AG09319 (cell line): ENCODE data around the gene UGT3A1.

Experiments used
- DNase-seq: peaks from one replicate; pipeline ENCODE4 v3.0.0-alpha.2; 2010; ENCODE audit warnings: low read depth; ENCODE audit errors: extremely low read depth
- TF ChIP-seq, protein P1 (sequence below): IDR thresholded peaks from 2 replicates; pipeline ENCODE4 v1.5.1; 2011; ENCODE audit warnings: low read depth, mild to moderate bottlenecking, inconsistent platforms, low read length, moderate library complexity

UGT3A1 gene

DNA sequence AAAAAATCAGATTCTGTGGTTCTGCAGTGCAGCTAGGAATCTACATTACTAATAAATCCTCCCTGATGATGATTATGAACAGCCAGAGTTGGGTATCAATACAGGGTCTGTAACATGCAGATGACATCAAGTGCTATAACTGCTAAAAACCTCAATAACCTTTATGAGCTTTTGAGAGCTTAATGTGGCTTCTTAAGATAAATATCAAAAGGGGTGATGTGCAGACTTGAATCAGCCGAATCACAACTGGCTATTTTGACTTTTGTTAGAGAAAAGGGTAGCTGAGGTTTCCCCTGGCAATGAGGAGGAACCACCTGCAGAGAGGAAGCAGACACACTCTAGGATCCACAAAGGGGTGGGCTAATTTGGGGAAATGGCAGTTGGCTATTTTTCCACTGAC is 83.0 kb downstream of the UGT3A1 start:
- no peak for DNase-seq
- TF ChIP-seq, protein P1, sequence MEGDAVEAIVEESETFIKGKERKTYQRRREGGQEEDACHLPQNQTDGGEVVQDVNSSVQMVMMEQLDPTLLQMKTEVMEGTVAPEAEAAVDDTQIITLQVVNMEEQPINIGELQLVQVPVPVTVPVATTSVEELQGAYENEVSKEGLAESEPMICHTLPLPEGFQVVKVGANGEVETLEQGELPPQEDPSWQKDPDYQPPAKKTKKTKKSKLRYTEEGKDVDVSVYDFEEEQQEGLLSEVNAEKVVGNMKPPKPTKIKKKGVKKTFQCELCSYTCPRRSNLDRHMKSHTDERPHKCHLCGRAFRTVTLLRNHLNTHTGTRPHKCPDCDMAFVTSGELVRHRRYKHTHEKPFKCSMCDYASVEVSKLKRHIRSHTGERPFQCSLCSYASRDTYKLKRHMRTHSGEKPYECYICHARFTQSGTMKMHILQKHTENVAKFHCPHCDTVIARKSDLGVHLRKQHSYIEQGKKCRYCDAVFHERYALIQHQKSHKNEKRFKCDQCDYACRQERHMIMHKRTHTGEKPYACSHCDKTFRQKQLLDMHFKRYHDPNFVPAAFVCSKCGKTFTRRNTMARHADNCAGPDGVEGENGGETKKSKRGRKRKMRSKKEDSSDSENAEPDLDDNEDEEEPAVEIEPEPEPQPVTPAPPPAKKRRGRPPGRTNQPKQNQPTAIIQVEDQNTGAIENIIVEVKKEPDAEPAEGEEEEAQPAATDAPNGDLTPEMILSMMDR = no peak

- TF ChIP-seq, protein P1 = no peak
- DNase-seq = no peak
These were observed 86.6 kb downstream of the UGT3A1 start for GRCh38 chr5:35904443-35905132.

GRCh38 chr5:35903631-35904203 is 87.5 kb downstream of the UGT3A1 start:
- TF ChIP-seq, protein P1 = no peak
- DNase-seq = no peak

DNA sequence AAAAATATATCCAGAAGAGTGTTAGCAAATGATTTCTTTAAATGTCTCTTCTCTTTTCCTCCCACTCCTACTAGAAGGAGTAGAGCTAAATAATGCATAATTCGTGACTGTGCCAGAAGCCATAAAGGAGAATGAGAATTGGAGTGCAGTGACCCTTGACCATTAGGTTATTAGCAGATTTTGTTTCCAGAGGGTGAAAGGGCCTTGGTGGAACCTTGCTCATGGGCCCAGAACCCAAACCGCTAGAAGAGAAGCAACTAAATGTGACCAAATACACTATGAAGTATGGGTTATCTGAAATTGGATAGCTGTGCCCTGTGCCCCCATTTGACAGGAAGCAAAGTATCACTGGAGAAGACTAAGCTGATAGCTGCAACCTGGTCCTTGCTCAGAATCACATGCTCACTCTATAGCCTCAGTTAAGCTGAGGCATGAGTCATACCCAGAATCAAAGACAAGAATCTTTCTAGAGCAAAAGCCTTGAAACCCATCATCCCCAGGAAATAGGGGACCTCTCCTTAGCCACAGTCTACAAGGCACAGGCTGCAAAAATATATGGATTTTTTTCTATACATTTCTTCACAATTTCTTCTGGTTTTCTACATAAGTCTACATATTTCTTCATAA is 89.0 kb downstream of the UGT3A1 start:
- TF ChIP-seq, protein P1 = no peak
- no peak for DNase-seq
